Ishikawa (cell line): ENCODE data around the gene PROCA1.

Experiments
- USF1 ChIP-seq: IDR thresholded peaks from 2 replicates; pipeline ENCODE4 v1.6.1; 2012
- YY1 ChIP-seq: IDR thresholded peaks from 2 replicates; pipeline ENCODE4 v1.6.1; 2012; ENCODE audit warnings: low read depth

- no peak for TF ChIP-seq YY1
- no peak for TF ChIP-seq USF1
Observed at GRCh38 chr17:28688481-28688880, 23.2 kb downstream of the PROCA1 start.
